ENCODE measurements around the gene THAP4.
"Not testable (repeated sequence)": the region's sequence is repeated elsewhere in the genome, so short reads cannot be mapped to it uniquely, and the experiment has no call there.

The THAP4 gene

DNA sequence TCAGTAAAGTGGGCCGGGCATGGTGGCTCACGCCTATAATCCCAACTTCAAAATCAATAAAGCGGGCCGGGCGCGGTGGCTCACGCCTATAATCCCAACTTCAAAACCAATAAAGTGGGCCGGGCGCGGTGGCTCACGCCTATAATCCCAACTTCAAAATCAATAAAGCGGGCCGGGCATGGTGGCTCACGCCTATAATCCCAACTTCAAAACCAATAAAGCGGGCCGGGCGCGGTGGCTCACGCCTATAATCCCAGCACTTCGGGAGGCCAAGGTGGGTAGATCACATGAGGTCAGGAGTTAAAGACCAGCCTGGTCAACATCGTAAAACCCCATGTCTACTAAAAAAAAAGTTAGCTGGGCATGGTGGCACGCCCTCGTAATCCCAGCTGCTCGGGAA is 25.8 kb upstream of the THAP4 start:
- DNase-seq = not testable (repeated sequence)

GRCh38 chr2:241660593-241661213 is 23.7 kb upstream of the THAP4 start:
- DNase-seq = no peak

DNA sequence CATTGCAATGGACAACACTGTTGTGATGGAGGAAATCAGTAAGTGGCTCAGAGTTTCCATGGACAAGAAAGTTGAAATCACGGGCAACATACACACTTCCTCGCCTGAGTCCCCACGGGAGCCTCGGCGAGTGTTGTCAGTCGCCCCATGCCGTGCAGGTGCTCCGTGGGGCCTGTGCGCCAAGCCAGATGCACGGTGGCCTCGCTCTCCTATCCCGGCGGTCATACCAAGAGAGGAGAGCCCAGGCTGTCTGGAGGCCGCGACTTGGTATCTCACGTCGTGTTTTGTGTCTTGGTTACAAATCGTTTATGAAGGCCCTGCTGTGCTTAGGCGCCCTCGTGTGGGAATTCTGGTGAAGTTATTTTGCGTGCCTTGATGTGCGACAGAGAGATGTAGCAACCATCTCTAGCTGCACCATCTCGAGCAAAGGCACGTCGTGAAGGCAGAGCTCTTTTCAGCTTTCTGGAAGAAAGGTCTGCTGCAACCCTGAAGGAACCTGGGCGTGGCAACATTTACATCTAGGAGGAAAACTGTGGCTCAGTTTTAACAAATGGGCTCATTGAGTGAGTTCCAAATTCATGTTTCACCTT is 22.3 kb upstream of the THAP4 start:
- DNase-seq = peak; percentile 37

- DNase-seq = no peak
These were observed 21.3 kb upstream of the THAP4 start for GRCh38 chr2:241658296-241658695.

DNA sequence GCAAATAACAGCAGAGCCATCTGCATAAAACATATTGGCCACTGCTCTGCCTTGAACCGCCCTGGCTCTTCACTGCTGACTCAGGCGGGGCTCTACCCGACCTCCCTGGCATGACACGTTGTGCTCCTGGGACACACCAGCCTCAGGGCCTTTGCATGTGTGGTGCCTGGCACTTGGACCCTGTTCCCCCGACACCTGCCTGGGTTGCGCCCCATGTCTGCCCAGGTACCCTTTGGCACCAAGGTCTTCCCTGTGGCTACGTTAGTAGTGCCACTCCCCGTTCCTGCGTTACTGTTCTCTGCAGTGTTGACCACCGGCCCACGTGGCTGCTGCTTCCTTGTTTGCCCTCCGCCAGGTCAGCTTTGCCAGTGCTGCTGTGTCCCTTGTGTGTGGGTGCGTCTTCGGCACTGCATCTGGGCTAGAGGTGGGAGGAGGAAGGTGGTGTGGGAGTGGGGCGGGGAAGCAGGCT is 20.9 kb upstream of the THAP4 start:
- no peak for DNase-seq

- no peak for DNase-seq
These were observed 19.3 kb upstream of the THAP4 start for GRCh38 chr2:241656190-241656741.

- DNase-seq = no peak
These were observed 18.7 kb upstream of the THAP4 start for GRCh38 chr2:241655516-241656189.

DNA sequence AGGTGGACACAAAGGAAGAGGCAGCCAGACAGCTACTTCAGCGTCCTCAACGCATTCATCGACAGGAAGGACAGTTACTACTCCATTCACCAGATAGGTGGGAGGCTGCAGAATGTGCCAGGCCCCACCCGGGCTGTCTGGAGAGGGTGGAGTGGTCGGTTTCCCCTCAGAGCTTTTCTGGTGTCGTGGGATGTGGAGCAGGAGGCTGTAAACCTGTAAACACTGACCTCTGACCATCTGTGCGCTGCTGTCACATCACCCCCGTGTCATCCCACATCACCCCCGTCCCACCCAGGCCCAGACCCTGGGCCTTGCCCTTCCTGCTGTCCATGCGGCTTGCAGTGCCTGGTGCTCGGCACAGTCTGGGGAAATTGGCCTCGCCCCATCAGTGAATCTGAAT is 17.6 kb upstream of the THAP4 start:
- DNase-seq = no peak

GRCh38 chr2:241653210-241653750 is 16.3 kb upstream of the THAP4 start:
- DNase-seq = no peak

- no peak for DNase-seq
These were observed 15.8 kb upstream of the THAP4 start for GRCh38 chr2:241652722-241653121.

GRCh38 chr2:241652142-241652541 is 15.2 kb upstream of the THAP4 start:
- no peak for DNase-seq

- DNase-seq = no peak
These were observed 13.0 kb upstream of the THAP4 start for GRCh38 chr2:241649927-241650326.

- no peak for DNase-seq
These were observed 12.4 kb upstream of the THAP4 start for GRCh38 chr2:241649404-241649803.

GRCh38 chr2:241648453-241648852 is 11.5 kb upstream of the THAP4 start:
- no peak for DNase-seq

DNA sequence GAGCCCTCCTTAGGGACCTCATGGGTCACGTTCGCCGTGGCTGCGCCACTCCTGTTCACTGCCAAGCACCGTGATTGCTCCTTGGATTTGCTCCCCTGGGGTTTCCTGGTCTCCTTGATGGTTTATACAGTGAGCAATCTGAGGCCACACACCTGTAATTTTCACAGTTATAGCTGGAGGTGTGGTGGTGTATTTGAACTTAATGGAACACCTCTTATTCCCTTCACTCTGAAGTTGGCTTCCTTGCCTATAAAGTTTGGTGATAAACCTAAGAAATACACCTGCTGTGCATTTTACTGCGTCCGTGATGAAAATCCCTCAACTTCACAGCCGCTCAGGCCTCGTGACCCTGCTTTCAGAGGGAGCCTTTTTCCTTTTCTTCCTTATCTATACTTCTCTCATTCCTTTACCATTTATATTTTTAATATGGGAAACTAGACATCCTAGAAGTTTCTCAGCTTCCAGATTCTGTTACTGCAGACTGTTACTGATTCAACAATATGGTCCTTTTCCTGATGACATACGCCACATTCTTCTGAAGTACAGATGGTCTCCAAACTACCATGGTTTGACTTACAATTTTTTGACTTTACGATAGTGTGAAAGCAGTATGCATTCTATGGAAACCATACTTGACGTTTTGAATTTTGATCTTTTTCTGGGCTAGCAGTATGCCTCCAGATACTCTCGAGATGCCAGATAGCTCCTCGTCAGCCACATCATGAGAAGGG is 9.1 kb upstream of the THAP4 start:
- DNase-seq = no peak

- no peak for DNase-seq
These were observed 8.3 kb upstream of the THAP4 start for GRCh38 chr2:241645056-241645914.

DNA sequence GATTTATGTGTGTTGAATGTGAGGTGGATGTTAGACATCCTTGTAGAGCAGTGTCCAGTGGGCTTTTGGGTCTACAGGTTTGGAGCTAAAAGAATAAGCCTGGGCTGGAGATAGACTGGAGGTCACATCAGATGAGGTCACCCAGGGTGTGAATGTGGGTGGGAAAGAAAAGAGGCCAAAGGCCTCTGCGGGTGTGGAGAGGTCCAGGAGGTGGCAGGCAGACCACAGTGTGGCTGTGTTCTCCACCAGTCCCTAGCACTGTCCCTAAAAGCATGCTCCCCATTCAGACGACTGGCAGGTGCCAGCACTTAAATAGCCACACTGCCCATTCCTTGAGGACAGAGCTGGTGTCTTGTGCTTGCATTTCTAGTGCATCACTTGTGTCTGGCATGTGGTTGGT is 4.7 kb upstream of the THAP4 start:
- DNase-seq = no peak

- no peak for DNase-seq
These were observed 3.3 kb upstream of the THAP4 start for GRCh38 chr2:241640165-241640795.

DNA sequence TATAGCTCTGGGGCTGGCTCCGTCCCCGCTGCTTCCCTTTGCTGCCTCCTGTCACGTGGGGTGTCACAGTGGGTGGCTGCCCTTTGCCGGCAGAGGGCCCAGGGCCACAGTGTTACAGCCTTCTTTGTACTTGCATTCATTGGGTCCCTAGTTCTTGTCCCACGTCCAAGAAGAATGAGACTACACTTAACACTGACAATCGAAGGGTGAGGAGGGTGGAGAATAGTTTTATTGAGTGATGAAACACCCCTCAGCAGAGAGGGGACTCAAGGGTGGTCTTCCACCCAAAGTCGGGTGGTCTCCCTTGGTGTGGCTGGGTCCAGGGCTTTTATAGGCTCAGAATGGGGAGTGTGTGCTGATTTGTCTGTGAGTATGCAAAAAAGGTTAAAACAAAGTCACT is 2.4 kb upstream of the THAP4 start:
- DNase-seq = no peak

- no peak for DNase-seq
These were observed 2.0 kb upstream of the THAP4 start for GRCh38 chr2:241638940-241639339.

- peak; percentile 64 for DNase-seq
These were observed 1.1 kb upstream of the THAP4 start for GRCh38 chr2:241637795-241638660.
